ENCODE measurements around the gene ADGRV1.

Gene ADGRV1

GRCh38 chr5:90529194-90529938 is 29.2 kb upstream of the ADGRV1 start, which contains the start of gene LYSMD3:
Gene LYSMD3 (minus strand): TSS chr5:90529584. CDS start chr5:90525289, 4,295 bp downstream.
- DNase-seq (ENCODE audit: low spot score) = peak; percentile 97
- in situ Hi-C loops (cut with MboI; ENCODE audit: low sequenced_read_pairs, unreplicated experiment) = no loop called here

DNA sequence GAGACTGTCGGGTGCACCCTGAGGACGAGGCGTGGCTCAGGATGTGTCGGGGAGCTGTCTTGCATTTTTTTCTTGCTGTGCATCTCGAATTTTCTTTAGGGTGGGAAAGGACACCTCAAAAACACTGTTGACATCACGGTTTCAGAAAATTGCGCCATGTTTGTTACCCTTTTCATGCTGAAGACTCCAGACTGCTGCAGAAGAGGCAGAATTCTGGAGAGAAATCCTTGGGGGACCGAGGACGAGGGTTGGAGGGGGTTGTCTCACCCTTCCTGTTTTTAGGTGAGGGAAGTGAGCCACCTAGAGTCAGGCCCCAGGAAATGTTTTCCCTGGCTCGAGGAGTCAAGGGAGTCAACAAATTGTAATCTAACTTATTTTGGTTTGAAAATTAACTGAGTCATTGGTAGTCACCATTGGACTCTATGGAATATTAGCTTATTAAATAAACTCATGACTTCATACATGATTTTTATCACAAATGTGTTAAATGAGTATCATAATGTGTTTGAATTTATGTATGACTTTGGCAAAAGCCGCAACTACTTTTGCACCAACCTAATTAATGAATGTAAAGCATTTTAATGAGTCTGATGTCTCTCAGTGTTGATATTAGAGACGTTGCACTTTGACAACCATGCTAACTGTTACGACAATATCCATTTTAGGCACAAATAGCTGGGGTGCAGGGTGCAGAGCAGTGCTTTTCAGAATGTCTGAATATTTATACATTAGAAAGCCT is 28.5 kb upstream of the ADGRV1 start:
- TF ChIP-seq, protein P1, sequence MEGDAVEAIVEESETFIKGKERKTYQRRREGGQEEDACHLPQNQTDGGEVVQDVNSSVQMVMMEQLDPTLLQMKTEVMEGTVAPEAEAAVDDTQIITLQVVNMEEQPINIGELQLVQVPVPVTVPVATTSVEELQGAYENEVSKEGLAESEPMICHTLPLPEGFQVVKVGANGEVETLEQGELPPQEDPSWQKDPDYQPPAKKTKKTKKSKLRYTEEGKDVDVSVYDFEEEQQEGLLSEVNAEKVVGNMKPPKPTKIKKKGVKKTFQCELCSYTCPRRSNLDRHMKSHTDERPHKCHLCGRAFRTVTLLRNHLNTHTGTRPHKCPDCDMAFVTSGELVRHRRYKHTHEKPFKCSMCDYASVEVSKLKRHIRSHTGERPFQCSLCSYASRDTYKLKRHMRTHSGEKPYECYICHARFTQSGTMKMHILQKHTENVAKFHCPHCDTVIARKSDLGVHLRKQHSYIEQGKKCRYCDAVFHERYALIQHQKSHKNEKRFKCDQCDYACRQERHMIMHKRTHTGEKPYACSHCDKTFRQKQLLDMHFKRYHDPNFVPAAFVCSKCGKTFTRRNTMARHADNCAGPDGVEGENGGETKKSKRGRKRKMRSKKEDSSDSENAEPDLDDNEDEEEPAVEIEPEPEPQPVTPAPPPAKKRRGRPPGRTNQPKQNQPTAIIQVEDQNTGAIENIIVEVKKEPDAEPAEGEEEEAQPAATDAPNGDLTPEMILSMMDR (IDR thresholded peaks at IDR 0.05; ENCODE audit: borderline replicate concordance, control extremely low read depth, extremely low read depth, insufficient read depth, missing control alignments) = peak; percentile 81
- in situ Hi-C loops (cut with MboI; ENCODE audit: low sequenced_read_pairs, unreplicated experiment) = no loop called here
- DNase-seq (ENCODE audit: low spot score) = peak; percentile 57

More at GRCh38 chr5:90529194-90529938, 29.2 kb upstream of the ADGRV1 start, which contains the start of gene LYSMD3:
- TF ChIP-seq, protein P1 (IDR thresholded peaks at IDR 0.05; ENCODE audit: borderline replicate concordance, control extremely low read depth, extremely low read depth, insufficient read depth, missing control alignments) = no peak

GRCh38 chr5:90530736-90531487 is 27.7 kb upstream of the ADGRV1 start:
- no peak for DNase-seq (ENCODE audit: low spot score)
- TF ChIP-seq, protein P1 (IDR thresholded peaks at IDR 0.05; ENCODE audit: borderline replicate concordance, control extremely low read depth, extremely low read depth, insufficient read depth, missing control alignments) = no peak
- in situ Hi-C loops (cut with MboI; ENCODE audit: low sequenced_read_pairs, unreplicated experiment) = no loop called here

GRCh38 chr5:90533794-90534193 is 24.8 kb upstream of the ADGRV1 start:
- no peak for DNase-seq (ENCODE audit: low spot score)
- TF ChIP-seq, protein P1 (IDR thresholded peaks at IDR 0.05; ENCODE audit: borderline replicate concordance, control extremely low read depth, extremely low read depth, insufficient read depth, missing control alignments) = no peak
- in situ Hi-C loops (cut with MboI; ENCODE audit: low sequenced_read_pairs, unreplicated experiment) = no loop called here

GRCh38 chr5:90534922-90535321 is 23.7 kb upstream of the ADGRV1 start:
- no peak for DNase-seq (ENCODE audit: low spot score)
- TF ChIP-seq, protein P1 (IDR thresholded peaks at IDR 0.05; ENCODE audit: borderline replicate concordance, control extremely low read depth, extremely low read depth, insufficient read depth, missing control alignments) = no peak
- in situ Hi-C loops (cut with MboI; ENCODE audit: low sequenced_read_pairs, unreplicated experiment) = no loop called here

DNA sequence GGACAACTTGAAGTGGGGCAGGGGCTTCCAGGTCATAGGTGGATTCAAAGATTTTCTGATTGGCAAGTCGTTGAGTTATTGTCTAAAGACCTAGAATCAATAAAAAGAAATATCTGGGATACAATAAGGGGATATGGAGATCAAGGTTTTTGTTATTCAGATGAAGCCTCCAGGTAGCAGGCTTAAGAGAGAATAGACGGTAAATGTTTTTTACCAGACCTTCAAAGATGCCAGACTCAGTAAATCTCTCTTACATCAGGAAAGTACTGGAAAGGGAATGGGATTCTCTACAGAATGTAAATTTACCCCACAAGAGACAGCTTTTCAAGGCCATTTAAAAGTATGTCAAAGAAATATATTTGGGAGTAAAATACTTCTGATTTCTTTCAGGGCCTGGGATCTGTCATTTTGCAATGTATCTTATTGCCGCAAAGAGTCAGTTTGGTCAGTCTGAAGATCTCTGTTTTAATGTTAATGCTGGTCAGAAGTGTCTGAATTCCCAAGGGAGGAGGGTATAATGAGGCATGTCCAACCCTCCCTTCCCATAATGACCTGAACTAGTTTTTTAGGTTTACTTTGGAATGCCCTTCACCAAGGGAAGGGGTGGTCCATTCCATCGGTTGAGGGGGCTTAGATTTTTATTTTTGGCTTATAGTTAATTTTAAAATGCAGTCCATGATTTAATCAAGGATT is 15.6 kb upstream of the ADGRV1 start:
- TF ChIP-seq, protein P1 (IDR thresholded peaks at IDR 0.05; ENCODE audit: borderline replicate concordance, control extremely low read depth, extremely low read depth, insufficient read depth, missing control alignments) = no peak
- no peak for DNase-seq (ENCODE audit: low spot score)
- in situ Hi-C loops (cut with MboI; ENCODE audit: low sequenced_read_pairs, unreplicated experiment) = no loop called here

All from GM13976 (cell line).